ENCODE results near the gene ACAD9. TPM values are rescaled to one million over a fixed set of nuclear protein-coding genes. Genes with fewer than 3 reads are reported as not detected.
A peak's percentile ranks its signal among the peaks of the same experiment; 100 is the strongest.

The ACAD9 gene
- total RNA-seq, 1 donor from 2014 or later: 32.4 TPM

- H4K20me1 ChIP-seq (ENCODE audit: insufficient read depth, low read length): peaks cover 5% of the 10 kb centered on the region
- Mint-ChIP-seq H3K27ac (ENCODE audit: unreplicated experiment) (no peak overlapping the region), H3K9me3 (ENCODE audit: unreplicated experiment) (no peaks in the 10 kb centered on the region), H3K4me3 (ENCODE audit: unreplicated experiment) (no peak overlapping the region), H3K27me3 (ENCODE audit: low read depth, unreplicated experiment) (no peaks in the 10 kb centered on the region), H3K36me3 (ENCODE audit: low read depth, unreplicated experiment) (peaks cover 18% of the 10 kb centered on the region), H3K4me1 (ENCODE audit: low read depth, unreplicated experiment) (no peaks in the 10 kb centered on the region)
- no peak overlapping the region for H2AFZ ChIP-seq (ENCODE audit: low read depth, low read length)
- no peaks in the 10 kb centered on the region for H3K79me2 ChIP-seq (ENCODE audit: insufficient read depth, low read length)
- H3K4me2 ChIP-seq (ENCODE audit: low read length): no peak overlapping the region
- H3K36me3 ChIP-seq (ENCODE audit: insufficient read depth, low read length): peaks cover 31% of the 10 kb centered on the region
- DNase-seq (ENCODE audit: low read depth) (no peak), FAIRE-seq (no peak)
- H3K27me3 ChIP-seq (ENCODE audit: insufficient read depth, low read length): no peaks in the 10 kb centered on the region
- H3K9me3 ChIP-seq (ENCODE audit: insufficient read depth, low read depth, low read length): no peaks in the 10 kb centered on the region
- no peaks in the 10 kb centered on the region for H3K4me1 ChIP-seq (ENCODE audit: insufficient read depth, low read length)
- no peak overlapping the region for H3K9ac ChIP-seq (ENCODE audit: low read length)
- TF ChIP-seq CTCF (IDR thresholded peaks at IDR 0.05; ENCODE audit: insufficient read depth, low read depth, low read length) (no peak), EZH2 (IDR thresholded peaks at IDR 0.05; ENCODE audit: insufficient read depth, low read length) (no peak)
- no peak overlapping the region for H3K27ac ChIP-seq (ENCODE audit: low read depth, low read length)
- H3K4me3 ChIP-seq (ENCODE audit: insufficient read depth, low read depth, low read length): no peak overlapping the region
Observed at GRCh38 chr3:128906804-128907525, 27.5 kb downstream of the ACAD9 start.

GRCh38 chr3:128907706-128908445, 28.5 kb downstream of the ACAD9 start:
- Histone ChIP-seq H3K9me3 (ENCODE audit: insufficient read depth, low read depth, low read length) (no peaks in the 10 kb centered on the region), H3K79me2 (ENCODE audit: insufficient read depth, low read length) (no peaks in the 10 kb centered on the region), H3K4me2 (ENCODE audit: low read length) (no peak overlapping the region), H3K9ac (ENCODE audit: low read length) (no peak overlapping the region), H3K36me3 (ENCODE audit: insufficient read depth, low read length) (peaks cover 36% of the 10 kb centered on the region), H4K20me1 (ENCODE audit: insufficient read depth, low read length) (peaks cover 5% of the 10 kb centered on the region), H3K27me3 (ENCODE audit: insufficient read depth, low read length) (no peaks in the 10 kb centered on the region), H3K27ac (ENCODE audit: low read depth, low read length) (no peak overlapping the region), H3K4me1 (ENCODE audit: insufficient read depth, low read length) (no peaks in the 10 kb centered on the region), H2AFZ (ENCODE audit: low read depth, low read length) (no peak overlapping the region), H3K4me3 (ENCODE audit: insufficient read depth, low read depth, low read length) (no peak overlapping the region)
- DNase-seq (ENCODE audit: low read depth) (no peak), FAIRE-seq (no peak)
- Mint-ChIP-seq H3K9me3 (ENCODE audit: unreplicated experiment) (no peaks in the 10 kb centered on the region), H3K27me3 (ENCODE audit: low read depth, unreplicated experiment) (no peaks in the 10 kb centered on the region), H3K4me3 (ENCODE audit: unreplicated experiment) (no peak overlapping the region), H3K36me3 (ENCODE audit: low read depth, unreplicated experiment) (peaks cover 18% of the 10 kb centered on the region), H3K27ac (ENCODE audit: unreplicated experiment) (no peak overlapping the region), H3K4me1 (ENCODE audit: low read depth, unreplicated experiment) (no peaks in the 10 kb centered on the region)
- TF ChIP-seq EZH2 (IDR thresholded peaks at IDR 0.05; ENCODE audit: insufficient read depth, low read length) (no peak), CTCF (IDR thresholded peaks at IDR 0.05; ENCODE audit: insufficient read depth, low read depth, low read length) (no peak)

- H3K27me3 ChIP-seq (ENCODE audit: insufficient read depth, low read length): no peaks in the 10 kb centered on the region
- H3K9ac ChIP-seq (ENCODE audit: low read length): no peak overlapping the region
- peaks cover 38% of the 10 kb centered on the region for H3K36me3 ChIP-seq (ENCODE audit: insufficient read depth, low read length)
- no peaks in the 10 kb centered on the region for H3K27me3 Mint-ChIP-seq (ENCODE audit: low read depth, unreplicated experiment)
- peaks cover 24% of the 10 kb centered on the region for H3K36me3 Mint-ChIP-seq (ENCODE audit: low read depth, unreplicated experiment)
- H3K27ac ChIP-seq (ENCODE audit: low read depth, low read length): no peak overlapping the region
- H3K4me3 ChIP-seq (ENCODE audit: insufficient read depth, low read depth, low read length): no peak overlapping the region
- peak overlapping the region; percentile 18 for H3K27ac Mint-ChIP-seq (ENCODE audit: unreplicated experiment)
- H3K9me3 Mint-ChIP-seq (ENCODE audit: unreplicated experiment): no peaks in the 10 kb centered on the region
- TF ChIP-seq EZH2 (IDR thresholded peaks at IDR 0.05; ENCODE audit: insufficient read depth, low read length) (no peak), CTCF (IDR thresholded peaks at IDR 0.05; ENCODE audit: insufficient read depth, low read depth, low read length) (no peak)
- no peaks in the 10 kb centered on the region for H3K4me1 Mint-ChIP-seq (ENCODE audit: low read depth, unreplicated experiment)
- no peak overlapping the region for H2AFZ ChIP-seq (ENCODE audit: low read depth, low read length)
- no peak overlapping the region for H3K4me2 ChIP-seq (ENCODE audit: low read length)
- no peaks in the 10 kb centered on the region for H3K4me1 ChIP-seq (ENCODE audit: insufficient read depth, low read length)
- FAIRE-seq (no peak), DNase-seq (ENCODE audit: low read depth) (no peak)
- H3K9me3 ChIP-seq (ENCODE audit: insufficient read depth, low read depth, low read length): no peaks in the 10 kb centered on the region
- no peak overlapping the region for H3K4me3 Mint-ChIP-seq (ENCODE audit: unreplicated experiment)
- peaks cover 5% of the 10 kb centered on the region for H4K20me1 ChIP-seq (ENCODE audit: insufficient read depth, low read length)
- H3K79me2 ChIP-seq (ENCODE audit: insufficient read depth, low read length): no peaks in the 10 kb centered on the region
Observed at GRCh38 chr3:128908951-128909350, 29.5 kb downstream of the ACAD9 start.
